ENCODE measurements around the gene TLL2.
A peak's percentile ranks its signal among the peaks of the same experiment; 100 is the strongest.

Gene TLL2

GRCh38 chr10:96379758-96380157 is 134.0 kb downstream of the TLL2 start:
- no peaks in the 10 kb centered on the region for H3K9me3 Mint-ChIP-seq (ENCODE audit: low read depth)
- no peak overlapping the region for H3K4me3 Mint-ChIP-seq
- no peak overlapping the region for H3K27ac Mint-ChIP-seq
- peaks cover 2% of the 10 kb centered on the region for H3K27me3 Mint-ChIP-seq
- peaks cover 4% of the 10 kb centered on the region for H3K4me1 Mint-ChIP-seq (ENCODE audit: low read depth)
- H3K36me3 Mint-ChIP-seq = no peaks in the 10 kb centered on the region

DNA sequence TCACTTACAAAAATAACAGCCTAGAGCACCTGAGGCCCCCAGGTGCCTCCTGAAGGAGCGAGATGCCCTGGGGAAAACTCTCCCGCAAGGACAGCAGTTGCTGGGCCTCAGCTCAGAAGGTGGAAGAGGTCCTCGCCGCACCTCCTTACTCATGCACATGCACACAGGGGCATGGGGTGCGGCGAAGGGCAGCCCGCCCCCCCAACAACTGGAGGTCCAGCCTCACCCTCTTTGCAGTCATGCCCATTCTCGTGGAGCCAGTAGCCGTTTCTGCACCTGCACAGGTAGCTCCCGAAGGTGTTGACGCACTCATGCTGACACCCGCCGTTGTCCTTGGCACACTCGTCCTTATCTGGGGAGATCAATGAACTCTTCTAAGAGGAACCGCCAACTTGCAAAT is 135.0 kb downstream of the TLL2 start:
- H3K27me3 Mint-ChIP-seq = peaks cover 2% of the 10 kb centered on the region
- H3K27ac Mint-ChIP-seq = no peak overlapping the region
- H3K36me3 Mint-ChIP-seq = no peaks in the 10 kb centered on the region
- H3K9me3 Mint-ChIP-seq (ENCODE audit: low read depth) = no peaks in the 10 kb centered on the region
- peaks cover 8% of the 10 kb centered on the region for H3K4me1 Mint-ChIP-seq (ENCODE audit: low read depth)
- no peak overlapping the region for H3K4me3 Mint-ChIP-seq

DNA sequence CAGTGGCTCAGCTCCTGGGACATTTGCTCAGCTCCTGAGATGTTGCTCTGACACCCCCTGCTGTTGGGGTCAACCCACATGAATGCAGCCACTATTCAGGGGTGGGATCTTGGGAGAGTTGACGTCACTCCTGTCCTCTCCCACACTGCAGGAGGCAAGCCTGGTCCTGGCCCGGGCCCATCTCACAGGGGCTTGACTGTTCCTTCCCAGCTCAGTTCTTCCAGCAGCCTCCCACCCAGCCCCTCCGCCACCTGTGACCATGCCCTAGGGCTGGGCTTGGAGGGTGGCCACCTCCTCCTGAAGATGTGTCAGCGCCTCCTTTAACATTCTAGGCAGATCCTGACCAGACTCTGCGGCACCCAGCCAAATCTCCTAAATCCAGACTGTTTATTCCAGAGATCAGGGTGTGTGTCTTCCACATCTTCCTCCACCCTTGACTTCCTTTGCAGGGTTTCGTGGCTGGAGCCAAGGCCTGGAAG is 135.9 kb downstream of the TLL2 start:
- Mint-ChIP-seq H3K36me3 (no peaks in the 10 kb centered on the region), H3K27ac (no peak overlapping the region), H3K4me3 (no peak overlapping the region), H3K9me3 (ENCODE audit: low read depth) (no peaks in the 10 kb centered on the region), H3K27me3 (peaks cover 4% of the 10 kb centered on the region), H3K4me1 (ENCODE audit: low read depth) (peaks cover 8% of the 10 kb centered on the region)

DNA sequence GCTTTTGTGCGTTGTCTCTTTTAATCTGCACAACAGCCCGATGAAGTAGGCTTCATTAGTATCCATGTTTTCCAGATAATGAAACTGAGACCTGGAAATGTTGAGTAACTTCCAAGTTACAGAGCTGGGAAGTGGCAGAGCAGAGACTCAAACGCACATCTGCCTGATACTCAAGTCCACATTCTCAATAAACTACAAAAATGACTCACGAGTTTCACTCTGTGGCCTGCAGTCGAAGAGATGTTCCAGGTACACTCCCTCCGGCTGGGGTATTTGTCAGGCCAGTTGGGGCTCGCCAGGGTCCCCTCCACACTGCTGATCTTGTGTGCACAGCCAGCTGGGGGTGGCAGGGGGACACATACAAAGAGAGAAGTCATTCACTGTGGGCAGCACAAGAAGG is 137.2 kb downstream of the TLL2 start:
- no peaks in the 10 kb centered on the region for H3K9me3 Mint-ChIP-seq (ENCODE audit: low read depth)
- H3K4me3 Mint-ChIP-seq = no peak overlapping the region
- H3K36me3 Mint-ChIP-seq = no peaks in the 10 kb centered on the region
- peaks cover 4% of the 10 kb centered on the region for H3K27me3 Mint-ChIP-seq
- no peak overlapping the region for H3K27ac Mint-ChIP-seq
- H3K4me1 Mint-ChIP-seq (ENCODE audit: low read depth) = peaks cover 8% of the 10 kb centered on the region

DNA sequence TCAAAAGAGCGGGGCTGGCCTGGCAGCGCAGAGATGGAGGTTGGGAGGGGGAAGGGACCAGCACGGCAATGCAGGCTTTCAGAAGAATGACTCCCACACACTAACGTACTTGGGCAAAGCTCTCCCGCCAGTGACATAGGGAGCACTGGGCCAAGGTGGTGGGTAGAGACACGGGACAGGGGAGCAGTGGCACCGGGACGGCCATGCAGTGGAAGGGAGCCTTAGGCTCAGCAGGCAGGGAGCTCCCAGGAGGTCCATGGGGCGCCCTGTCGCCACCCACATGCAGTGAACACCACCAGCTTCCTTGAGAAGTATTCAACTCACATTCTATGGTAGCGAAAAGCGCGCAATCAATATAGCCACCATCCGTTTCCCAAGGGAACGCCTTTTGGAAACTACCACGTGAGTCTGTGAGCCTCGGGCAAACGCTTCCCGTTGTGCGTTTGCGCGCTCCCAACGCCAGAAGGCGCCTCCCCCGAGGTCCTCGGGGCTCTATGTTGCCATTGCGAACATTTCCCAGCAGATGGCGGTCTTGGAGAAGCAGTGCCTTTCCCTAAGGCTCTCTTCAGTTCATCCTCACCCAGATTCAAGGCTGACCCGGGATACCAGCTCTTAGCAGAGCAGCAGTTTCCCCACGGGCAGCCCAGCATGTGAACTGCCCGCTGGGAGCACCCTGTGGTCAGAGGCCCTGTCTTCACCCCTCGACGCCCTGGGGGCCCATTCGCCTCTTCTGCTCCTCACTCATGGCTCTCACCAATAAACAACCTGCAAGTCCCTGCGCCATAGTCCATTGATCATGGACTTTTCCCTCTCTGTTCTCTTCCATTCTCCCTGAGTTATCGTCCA is 138.5 kb downstream of the TLL2 start:
- H3K9me3 Mint-ChIP-seq (ENCODE audit: low read depth) = no peaks in the 10 kb centered on the region
- H3K36me3 Mint-ChIP-seq = no peaks in the 10 kb centered on the region
- H3K4me3 Mint-ChIP-seq = peak overlapping the region; percentile 79
- peaks cover 8% of the 10 kb centered on the region for H3K4me1 Mint-ChIP-seq (ENCODE audit: low read depth)
- H3K27ac Mint-ChIP-seq = no peak overlapping the region
- peaks cover 4% of the 10 kb centered on the region for H3K27me3 Mint-ChIP-seq

DNA sequence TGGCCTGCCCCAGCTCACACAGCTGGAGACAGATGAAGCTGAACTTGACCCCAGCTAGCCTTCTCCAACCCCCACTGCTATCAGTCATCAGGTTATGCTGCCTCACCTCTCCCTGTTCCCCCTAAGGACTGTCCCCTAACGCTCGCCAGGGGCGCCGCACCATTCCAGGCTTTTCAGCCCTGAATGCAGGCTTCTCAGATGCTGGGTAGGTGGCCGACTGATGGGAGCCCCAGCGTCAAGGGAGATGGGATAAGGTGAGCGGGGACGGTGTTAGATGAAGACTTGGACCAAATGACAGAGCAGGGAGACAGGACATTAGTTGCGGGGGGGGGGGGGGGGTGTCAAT is 139.1 kb downstream of the TLL2 start:
- Mint-ChIP-seq H3K27ac (no peak overlapping the region), H3K27me3 (peaks cover 4% of the 10 kb centered on the region), H3K9me3 (ENCODE audit: low read depth) (no peaks in the 10 kb centered on the region), H3K4me3 (peak overlapping the region; percentile 79), H3K4me1 (ENCODE audit: low read depth) (peaks cover 8% of the 10 kb centered on the region), H3K36me3 (no peaks in the 10 kb centered on the region)

- Mint-ChIP-seq H3K27me3 (peaks cover 4% of the 10 kb centered on the region), H3K9me3 (ENCODE audit: low read depth) (no peaks in the 10 kb centered on the region), H3K4me3 (peak overlapping the region; percentile 79), H3K4me1 (ENCODE audit: low read depth) (peaks cover 8% of the 10 kb centered on the region), H3K27ac (no peak overlapping the region), H3K36me3 (no peaks in the 10 kb centered on the region)
These were observed 139.7 kb downstream of the TLL2 start for GRCh38 chr10:96374004-96374403.

- Mint-ChIP-seq H3K4me1 (ENCODE audit: low read depth) (peaks cover 8% of the 10 kb centered on the region), H3K4me3 (no peak overlapping the region), H3K27ac (no peak overlapping the region), H3K36me3 (no peaks in the 10 kb centered on the region), H3K9me3 (ENCODE audit: low read depth) (no peaks in the 10 kb centered on the region), H3K27me3 (peaks cover 4% of the 10 kb centered on the region)
These were observed 142.4 kb downstream of the TLL2 start for GRCh38 chr10:96371356-96371755.

DNA sequence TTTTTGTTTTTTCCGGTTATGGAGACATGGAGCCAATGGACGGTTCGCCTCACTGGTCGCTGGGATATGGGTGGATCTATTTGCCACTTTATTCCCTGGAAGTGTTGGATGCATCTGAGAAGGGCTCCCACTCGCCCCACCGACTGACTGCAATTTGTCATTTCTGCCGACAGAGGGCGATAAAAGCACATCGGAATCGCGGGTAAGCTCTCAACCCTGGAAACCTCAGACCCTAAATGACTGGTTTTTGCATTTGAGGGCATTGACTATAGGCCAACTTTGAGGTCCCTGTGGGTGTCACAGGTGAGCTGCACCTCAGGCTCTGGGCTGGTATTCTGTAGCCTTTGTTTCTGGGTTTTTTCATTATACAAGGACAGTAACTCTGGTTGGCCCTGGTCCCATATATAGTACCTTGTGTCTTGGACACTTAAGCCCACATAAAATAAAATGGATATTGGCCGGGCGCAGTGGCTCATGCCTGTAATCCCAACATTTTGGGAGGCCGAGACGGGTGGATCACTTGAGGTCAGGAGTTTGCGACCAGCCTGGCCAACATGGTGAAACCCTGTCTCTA is 143.1 kb downstream of the TLL2 start:
- no peak overlapping the region for H3K27ac Mint-ChIP-seq
- H3K36me3 Mint-ChIP-seq = no peaks in the 10 kb centered on the region
- peaks cover 7% of the 10 kb centered on the region for H3K4me1 Mint-ChIP-seq (ENCODE audit: low read depth)
- H3K9me3 Mint-ChIP-seq (ENCODE audit: low read depth) = no peaks in the 10 kb centered on the region
- H3K4me3 Mint-ChIP-seq = no peak overlapping the region
- peaks cover 4% of the 10 kb centered on the region for H3K27me3 Mint-ChIP-seq

- Mint-ChIP-seq H3K4me3 (no peak overlapping the region), H3K27me3 (peaks cover 4% of the 10 kb centered on the region), H3K27ac (no peak overlapping the region), H3K4me1 (ENCODE audit: low read depth) (peaks cover 5% of the 10 kb centered on the region), H3K9me3 (ENCODE audit: low read depth) (no peaks in the 10 kb centered on the region), H3K36me3 (no peaks in the 10 kb centered on the region)
These were observed 143.7 kb downstream of the TLL2 start for GRCh38 chr10:96369890-96370583.

- H3K4me1 Mint-ChIP-seq (ENCODE audit: low read depth) = no peaks in the 10 kb centered on the region
- no peaks in the 10 kb centered on the region for H3K36me3 Mint-ChIP-seq
- no peaks in the 10 kb centered on the region for H3K9me3 Mint-ChIP-seq (ENCODE audit: low read depth)
- peaks cover 2% of the 10 kb centered on the region for H3K27me3 Mint-ChIP-seq
- no peak overlapping the region for H3K4me3 Mint-ChIP-seq
- no peak overlapping the region for H3K27ac Mint-ChIP-seq
These were observed 144.8 kb downstream of the TLL2 start for GRCh38 chr10:96368971-96369370.

DNA sequence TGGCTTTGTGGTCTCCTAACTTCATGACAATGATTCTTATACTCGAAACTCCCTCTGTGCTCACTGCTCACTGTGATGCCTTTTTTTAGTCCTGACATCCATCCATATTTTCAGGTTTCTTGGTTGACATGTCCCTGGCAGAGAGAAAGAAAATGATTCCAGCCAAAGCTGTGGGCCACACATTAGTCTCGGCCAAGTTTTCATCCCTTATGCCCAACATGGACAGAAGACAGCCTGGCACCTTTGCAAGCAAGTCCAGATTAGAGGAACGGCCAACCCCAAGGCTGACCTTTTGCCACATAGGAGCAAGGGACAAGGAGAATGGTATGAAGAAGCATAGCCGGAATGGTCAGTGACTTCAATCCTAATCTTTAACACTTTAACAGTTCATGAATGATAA is 146.3 kb downstream of the TLL2 start:
- H3K4me3 Mint-ChIP-seq = no peak overlapping the region
- H3K9me3 Mint-ChIP-seq (ENCODE audit: low read depth) = no peaks in the 10 kb centered on the region
- no peaks in the 10 kb centered on the region for H3K36me3 Mint-ChIP-seq
- no peaks in the 10 kb centered on the region for H3K27me3 Mint-ChIP-seq
- H3K27ac Mint-ChIP-seq = no peak overlapping the region
- no peaks in the 10 kb centered on the region for H3K4me1 Mint-ChIP-seq (ENCODE audit: low read depth)

- no peaks in the 10 kb centered on the region for H3K27me3 Mint-ChIP-seq
- H3K4me3 Mint-ChIP-seq = no peak overlapping the region
- H3K4me1 Mint-ChIP-seq (ENCODE audit: low read depth) = no peaks in the 10 kb centered on the region
- H3K27ac Mint-ChIP-seq = no peak overlapping the region
- H3K9me3 Mint-ChIP-seq (ENCODE audit: low read depth) = no peaks in the 10 kb centered on the region
- no peaks in the 10 kb centered on the region for H3K36me3 Mint-ChIP-seq
These were observed 147.2 kb downstream of the TLL2 start for GRCh38 chr10:96366508-96366907.

GRCh38 chr10:96365571-96365970 is 148.2 kb downstream of the TLL2 start:
- Mint-ChIP-seq H3K27ac (no peak overlapping the region), H3K27me3 (no peaks in the 10 kb centered on the region), H3K36me3 (no peaks in the 10 kb centered on the region), H3K4me3 (no peak overlapping the region), H3K4me1 (ENCODE audit: low read depth) (no peaks in the 10 kb centered on the region), H3K9me3 (ENCODE audit: low read depth) (no peaks in the 10 kb centered on the region)

DNA sequence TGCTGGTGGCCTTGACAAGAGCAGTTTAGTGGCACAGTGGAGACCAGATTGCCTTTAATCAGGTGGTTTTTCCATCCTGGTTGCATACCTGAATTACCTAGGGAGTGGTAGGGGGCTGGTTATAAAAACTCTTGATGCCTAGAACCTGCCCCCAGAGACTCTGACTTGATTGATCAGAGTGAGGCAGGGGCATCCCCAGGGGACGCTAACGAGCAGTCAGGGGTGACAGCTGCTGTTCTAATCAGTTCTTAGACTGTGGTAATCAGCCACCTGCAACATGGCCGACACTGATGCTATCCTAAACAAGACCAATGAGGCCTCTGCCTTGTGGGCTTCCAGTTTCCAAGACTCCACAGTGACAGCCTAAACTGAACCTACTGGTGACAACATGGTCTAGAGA is 153.0 kb downstream of the TLL2 start:
- no peaks in the 10 kb centered on the region for H3K4me1 Mint-ChIP-seq (ENCODE audit: low read depth)
- H3K36me3 Mint-ChIP-seq = no peaks in the 10 kb centered on the region
- no peak overlapping the region for H3K4me3 Mint-ChIP-seq
- peaks cover 5% of the 10 kb centered on the region for H3K27me3 Mint-ChIP-seq
- no peak overlapping the region for H3K27ac Mint-ChIP-seq
- H3K9me3 Mint-ChIP-seq (ENCODE audit: low read depth) = no peaks in the 10 kb centered on the region
